KMS-11 (cell line): ENCODE data around the gene ANKRD6.

Experiments used
- H2AFZ ChIP-seq: fragments of 200-600 bp; sonication (generic); 2 replicates; pipeline ENCODE4 v1.6.1; 2016; ENCODE audit warnings: antibody characterized with exemption, mixed run types, low read depth
- H3K27ac ChIP-seq: fragments of 200-600 bp; sonication (generic); 2 replicates; pipeline ENCODE4 v1.6.1; 2016; ENCODE audit warnings: mild to moderate bottlenecking, mixed run types
- H3K27me3 ChIP-seq: fragments of 200-600 bp; sonication (generic); 2 replicates; pipeline ENCODE4 v1.6.1; 2017; ENCODE audit warnings: mild to moderate bottlenecking, low read depth, mixed run types, moderate library complexity; ENCODE audit not compliant: insufficient read depth
- H3K36me3 ChIP-seq: fragments of 200-600 bp; sonication (generic); 2 replicates; pipeline ENCODE4 v1.6.1; 2017; ENCODE audit warnings: mild to moderate bottlenecking, mixed run types; ENCODE audit not compliant: insufficient read depth
- H3K4me1 ChIP-seq: fragments of 200-600 bp; sonication (generic); 2 replicates; pipeline ENCODE4 v1.6.1; 2016; ENCODE audit warnings: mild to moderate bottlenecking, low read depth, mixed run types; ENCODE audit not compliant: poor library complexity, severe bottlenecking
- H3K4me2 ChIP-seq: fragments of 200-600 bp; sonication (generic); 2 replicates; pipeline ENCODE4 v1.7.0; 2016; ENCODE audit warnings: mild to moderate bottlenecking, mixed run types
- H3K4me3 ChIP-seq: fragments of 200-600 bp; sonication (generic); IDR thresholded peaks from 2 replicates; pipeline ENCODE4 v1.6.1; 2017; ENCODE audit warnings: low read depth, low read length, mixed read lengths; ENCODE audit not compliant: insufficient read depth
- H3K79me2 ChIP-seq: fragments of 200-600 bp; sonication (generic); 2 replicates; pipeline ENCODE4 v1.6.1; 2016; ENCODE audit warnings: low read depth, mixed run types; ENCODE audit not compliant: insufficient read depth
- H3K9ac ChIP-seq: fragments of 200-600 bp; sonication (generic); 2 replicates; pipeline ENCODE4 v1.6.1; 2016; ENCODE audit warnings: mild to moderate bottlenecking, mixed run types
- H4K20me1 ChIP-seq: fragments of 200-600 bp; sonication (generic); 2 replicates; pipeline ENCODE4 v1.6.1; 2016; ENCODE audit warnings: mild to moderate bottlenecking, mixed run types; ENCODE audit not compliant: insufficient read depth
- CTCF ChIP-seq: fragments of 200-600 bp; sonication (generic); conservative IDR thresholded peaks from 2 replicates; pipeline ENCODE4 v1.6.1; 2017; ENCODE audit warnings: low read depth, mild to moderate bottlenecking, antibody characterized with exemption, low read length, moderate library complexity, mixed read lengths

ANKRD6 gene

GRCh38 chr6:89679215-89680120 lies 246.5 kb downstream of the ANKRD6 start:
- Histone ChIP-seq H3K27ac (no peak overlapping the region), H3K9ac (no peak overlapping the region), H2AFZ (no peak overlapping the region), H3K36me3 (no peaks in the 10 kb centered on the region), H4K20me1 (no peaks in the 10 kb centered on the region), H3K4me3 (no peak overlapping the region), H3K27me3 (no peaks in the 10 kb centered on the region), H3K4me2 (no peak overlapping the region), H3K79me2 (no peaks in the 10 kb centered on the region), H3K4me1 (no peaks in the 10 kb centered on the region)
- no peak for TF ChIP-seq CTCF

- no peak overlapping the region for H3K27ac ChIP-seq
- H3K79me2 ChIP-seq: no peaks in the 10 kb centered on the region
- no peak overlapping the region for H2AFZ ChIP-seq
- H3K9ac ChIP-seq: no peak overlapping the region
- no peaks in the 10 kb centered on the region for H4K20me1 ChIP-seq
- no peak overlapping the region for H3K4me3 ChIP-seq
- no peak for TF ChIP-seq CTCF
- no peaks in the 10 kb centered on the region for H3K27me3 ChIP-seq
- no peak overlapping the region for H3K4me2 ChIP-seq
- H3K4me1 ChIP-seq: no peaks in the 10 kb centered on the region
- H3K36me3 ChIP-seq: no peaks in the 10 kb centered on the region
These were observed 247.2 kb downstream of the ANKRD6 start for GRCh38 chr6:89680150-89680549.

GRCh38 chr6:89680551-89680950 lies 247.6 kb downstream of the ANKRD6 start:
- TF ChIP-seq CTCF: no peak

GRCh38 chr6:89681983-89682564 lies 249.1 kb downstream of the ANKRD6 start:
- Histone ChIP-seq H3K27ac (no peak overlapping the region), H4K20me1 (no peaks in the 10 kb centered on the region), H3K27me3 (no peaks in the 10 kb centered on the region), H3K36me3 (no peaks in the 10 kb centered on the region), H3K4me3 (no peak overlapping the region), H3K79me2 (no peaks in the 10 kb centered on the region), H3K9ac (no peak overlapping the region), H3K4me1 (no peaks in the 10 kb centered on the region), H2AFZ (no peak overlapping the region), H3K4me2 (no peak overlapping the region)
- TF ChIP-seq CTCF: no peak

More at GRCh38 chr6:89680551-89680950, 247.6 kb downstream of the ANKRD6 start:
- H3K4me2 ChIP-seq: no peak overlapping the region
- H3K79me2 ChIP-seq: no peaks in the 10 kb centered on the region
- H2AFZ ChIP-seq: no peak overlapping the region
- no peak overlapping the region for H3K9ac ChIP-seq
- no peak overlapping the region for H3K27ac ChIP-seq
- H4K20me1 ChIP-seq: no peaks in the 10 kb centered on the region
- no peaks in the 10 kb centered on the region for H3K4me1 ChIP-seq
- H3K27me3 ChIP-seq: no peaks in the 10 kb centered on the region
- H3K4me3 ChIP-seq: no peak overlapping the region
- H3K36me3 ChIP-seq: no peaks in the 10 kb centered on the region
